HEK293 (cell line): ENCODE measurements around the gene MICAL3.
"Not testable (repeated sequence)": the region's sequence is repeated elsewhere in the genome, so short reads cannot be mapped to it uniquely, and the experiment has no call there.

Experiments
- CTCF ChIA-PET: fragments of 350-600 bp; formaldehyde crosslinking; extraction: SDS; loops from one replicate; lab custom pipeline; 2021; ENCODE audit warnings: antibody characterized with exemption; lab: Yijun Ruan, JAX
- POLR2A ChIA-PET: fragments of 300-600 bp; formaldehyde crosslinking; extraction: SDS; loops from one replicate; lab custom pipeline; 2020; ENCODE audit warnings: antibody characterized with exemption, inconsistent platforms; lab: Yijun Ruan, JAX
- H3K27ac ChIP-seq: fragments of 200-500 bp; sonication (Bioruptor generic); 2 replicates; pipeline ENCODE4 v1.5.1; 2014; ENCODE audit warnings: low read depth, low read length, control low read depth, inconsistent platforms; ENCODE audit errors: extremely low read depth
- H3K36me3 ChIP-seq, 2 experiments: fragments of 200-500 bp in 1 of 2; sonication (Bioruptor generic) in 1 of 2; 1 replicate in 1 of 2; 2 replicates in 1 of 2; pipeline ENCODE4 v1.5.1; 2014 to 2017; ENCODE audit warnings: inconsistent platforms in 2 of 2, low read length in 2 of 2; ENCODE audit not compliant: control insufficient read depth in 2 of 2, insufficient read depth in 1 of 2
- H3K4me1 ChIP-seq: fragments of 200-500 bp; sonication (Bioruptor generic); 2 replicates; pipeline ENCODE4 v1.5.1; 2014; ENCODE audit warnings: mild to moderate bottlenecking, low read length, inconsistent platforms; ENCODE audit not compliant: control insufficient read depth, insufficient read depth
- H3K4me3 ChIP-seq: 2 replicates; pipeline ENCODE4 v1.5.1; 2011; ENCODE audit warnings: low read depth, mild to moderate bottlenecking, control low read depth, low read length, moderate library complexity
- H3K9me3 ChIP-seq: fragments of 200-500 bp; sonication (Bioruptor generic); 2 replicates; pipeline ENCODE4 v1.5.1; 2014; ENCODE audit warnings: low read depth, low read length, inconsistent platforms; ENCODE audit not compliant: control insufficient read depth, insufficient read depth
- SP3 ChIP-seq: fragments of 450-650 bp; formaldehyde crosslinking; IDR thresholded peaks from 2 replicates; pipeline ENCODE4 v1.5.1; 2016; ENCODE audit warnings: missing biosample characterization, missing genetic modification characterization
- ZFP41 ChIP-seq: fragments of 450-650 bp; formaldehyde crosslinking; IDR thresholded peaks from 2 replicates; pipeline ENCODE4 v1.5.1; 2016; ENCODE audit warnings: missing biosample characterization, missing genetic modification characterization, borderline replicate concordance
- ZIC2 ChIP-seq: fragments of 450-650 bp; formaldehyde crosslinking; IDR thresholded peaks from 2 replicates; pipeline ENCODE4 v1.5.1; 2016; ENCODE audit warnings: missing biosample characterization, missing genetic modification characterization
- ZNF112 ChIP-seq: fragments of 450-650 bp; formaldehyde crosslinking; IDR thresholded peaks from 2 replicates; pipeline ENCODE4 v1.5.0; 2017; ENCODE audit warnings: missing biosample characterization, missing genetic modification characterization
- ZNF121 ChIP-seq: fragments of 450-650 bp; formaldehyde crosslinking; IDR thresholded peaks from 2 replicates; pipeline ENCODE4 v1.5.1; 2016; ENCODE audit warnings: missing biosample characterization, missing genetic modification characterization
- ZNF174 ChIP-seq: fragments of 450-650 bp; formaldehyde crosslinking; IDR thresholded peaks from 2 replicates; pipeline ENCODE4 v1.5.0; 2017; ENCODE audit warnings: missing biosample characterization, mild to moderate bottlenecking, missing genetic modification characterization
- ZNF184 ChIP-seq: fragments of 450-650 bp; IDR thresholded peaks from 2 replicates; pipeline ENCODE4 v1.5.1; 2018; ENCODE audit warnings: missing biosample characterization, mild to moderate bottlenecking, missing genetic modification characterization
- ZNF19 ChIP-seq: fragments of 450-650 bp; formaldehyde crosslinking; IDR thresholded peaks from 2 replicates; pipeline ENCODE4; 2016; ENCODE audit warnings: missing biosample characterization, missing genetic modification characterization, low read depth
- ZNF311 ChIP-seq: fragments of 450-650 bp; formaldehyde crosslinking; IDR thresholded peaks from 2 replicates; pipeline ENCODE4 v1.5.1; 2017; ENCODE audit warnings: missing biosample characterization, missing genetic modification characterization, borderline replicate concordance
- ZNF366 ChIP-seq: fragments of 450-650 bp; formaldehyde crosslinking; conservative IDR thresholded peaks from 2 replicates; pipeline ENCODE4 v1.5.1; 2016; ENCODE audit warnings: missing biosample characterization, missing genetic modification characterization
- ZNF529 ChIP-seq: fragments of 450-650 bp; formaldehyde crosslinking; IDR thresholded peaks from 2 replicates; pipeline ENCODE4 v1.5.1; 2017; ENCODE audit warnings: missing genetic modification characterization, missing biosample characterization; ENCODE audit not compliant: insufficient replicate concordance
- ZNF548 ChIP-seq: fragments of 450-650 bp; formaldehyde crosslinking; IDR thresholded peaks from 2 replicates; pipeline ENCODE4 v1.5.1; 2016; ENCODE audit warnings: missing biosample characterization, missing genetic modification characterization
- ZNF555 ChIP-seq: fragments of 450-650 bp; formaldehyde crosslinking; conservative IDR thresholded peaks from 2 replicates; pipeline ENCODE4 v1.5.1; 2017; ENCODE audit warnings: missing biosample characterization, mild to moderate bottlenecking, missing genetic modification characterization, inconsistent platforms
- ZNF629 ChIP-seq: fragments of 450-650 bp; formaldehyde crosslinking; IDR thresholded peaks from 2 replicates; pipeline ENCODE4 v1.5.1; 2017; ENCODE audit warnings: missing biosample characterization, missing genetic modification characterization
- ZNF677 ChIP-seq: fragments of 450-650 bp; IDR thresholded peaks from 2 replicates; pipeline ENCODE4 v1.5.0; 2018; ENCODE audit warnings: missing biosample characterization, mild to moderate bottlenecking, missing genetic modification characterization, moderate library complexity
- TF ChIP-seq, protein P1 (sequence below): fragments of 450-650 bp; formaldehyde crosslinking; IDR thresholded peaks from 2 replicates; pipeline ENCODE4 v1.5.1; 2016; ENCODE audit warnings: missing biosample characterization, missing genetic modification characterization
- TF ChIP-seq, protein P2 (sequence below): fragments of 450-650 bp; formaldehyde crosslinking; IDR thresholded peaks from 2 replicates; pipeline ENCODE4 v1.5.1; 2016; ENCODE audit warnings: missing biosample characterization, missing genetic modification characterization

The MICAL3 gene

DNA sequence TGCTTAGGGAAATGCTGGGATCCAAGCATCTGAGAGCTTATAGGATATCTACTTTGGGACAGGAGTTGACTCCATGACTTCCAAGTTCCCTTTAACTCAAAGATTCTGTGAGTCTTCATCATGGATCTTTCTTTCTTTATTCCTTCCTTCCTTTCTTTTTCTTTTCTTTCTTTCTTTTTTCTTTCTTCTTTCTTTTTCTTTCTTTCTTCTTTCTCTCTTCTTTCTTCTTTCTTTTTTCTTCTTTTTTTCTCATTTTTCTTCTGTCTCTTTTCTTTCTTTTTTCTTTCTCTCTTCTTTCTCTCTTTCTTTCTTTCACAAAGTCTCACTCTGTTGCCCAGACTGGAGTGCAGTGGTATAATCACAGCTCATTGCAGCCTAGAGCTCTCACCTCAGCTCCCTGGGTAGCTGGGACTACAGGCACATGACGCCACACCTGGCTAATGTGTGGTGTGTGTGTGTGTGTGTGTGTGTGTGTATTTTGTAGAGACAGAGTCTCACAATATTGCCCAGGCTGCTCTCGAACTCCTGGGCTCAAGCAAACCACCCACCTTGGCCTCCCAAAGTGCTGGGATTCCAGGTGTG is 5.4 kb upstream of the MICAL3 start:
- CTCF ChIA-PET: interaction anchor here (0.7 to 3.2 kb wide), 2 partner anchors 29 to 46 kb away, joined by 5 to 27 read pairs; partner anchors contain the start of gene PEX26

DNA sequence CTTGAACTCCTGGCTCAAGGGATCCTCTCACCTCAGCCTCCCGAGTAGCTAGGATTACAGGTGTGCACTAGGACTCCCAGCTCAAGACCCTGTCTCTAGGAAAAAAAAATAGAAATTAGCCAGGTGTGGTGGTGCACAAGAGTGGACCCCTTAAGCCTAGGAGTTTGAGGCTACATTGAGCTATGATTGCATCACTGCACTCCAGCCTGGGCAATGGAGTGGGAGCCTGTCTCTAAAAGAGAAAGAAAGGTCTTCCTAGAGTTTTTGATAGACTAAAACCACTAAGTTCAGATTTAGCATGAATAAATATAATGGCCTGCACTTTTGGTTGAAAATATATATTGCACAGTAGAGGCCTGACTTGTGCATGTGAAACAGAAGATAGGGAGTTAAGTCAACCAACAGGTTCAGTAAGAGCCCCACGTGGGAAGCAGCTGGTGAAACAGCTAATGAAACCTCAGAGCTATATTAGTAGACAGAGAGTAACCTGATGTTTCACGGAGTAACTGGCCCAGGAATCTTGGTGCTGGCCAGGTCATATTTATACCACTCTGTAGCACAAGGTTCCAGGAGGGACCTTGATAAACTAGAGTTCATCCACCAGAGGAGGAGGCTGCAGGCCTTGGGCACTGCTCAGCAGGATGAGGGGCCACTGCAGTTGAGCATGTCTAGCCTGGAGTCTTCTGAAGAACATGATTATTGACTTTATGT is 4.6 kb upstream of the MICAL3 start:
- Histone ChIP-seq H3K27ac (no peak overlapping the region), H3K9me3 (no peaks in the 10 kb centered on the region), H3K36me3 (no peaks in the 10 kb centered on the region), H3K4me1 (no peaks in the 10 kb centered on the region; the same call in 1 of the 2 replicates), H3K4me3 (no peak overlapping the region)
- ChIA-PET CTCF (interaction anchor here (0.6 to 3.2 kb wide), 5 partner anchors 27 to 198 kb away, joined by 3 to 27 read pairs (median 5); partner anchors contain the start of gene PEX26), POLR2A (no interaction called here)
- no peak for TF ChIP-seq ZNF555 (tag by site-specific recombination)

More for the DNA sequence above, 5.4 kb upstream of the MICAL3 start:
- TF ChIP-seq ZNF112 (tag by site-specific recombination): no peak
- TF ChIP-seq ZNF366: peak; percentile 81
- TF ChIP-seq ZNF19 (tag by site-specific recombination): no peak
- TF ChIP-seq, protein P1, sequence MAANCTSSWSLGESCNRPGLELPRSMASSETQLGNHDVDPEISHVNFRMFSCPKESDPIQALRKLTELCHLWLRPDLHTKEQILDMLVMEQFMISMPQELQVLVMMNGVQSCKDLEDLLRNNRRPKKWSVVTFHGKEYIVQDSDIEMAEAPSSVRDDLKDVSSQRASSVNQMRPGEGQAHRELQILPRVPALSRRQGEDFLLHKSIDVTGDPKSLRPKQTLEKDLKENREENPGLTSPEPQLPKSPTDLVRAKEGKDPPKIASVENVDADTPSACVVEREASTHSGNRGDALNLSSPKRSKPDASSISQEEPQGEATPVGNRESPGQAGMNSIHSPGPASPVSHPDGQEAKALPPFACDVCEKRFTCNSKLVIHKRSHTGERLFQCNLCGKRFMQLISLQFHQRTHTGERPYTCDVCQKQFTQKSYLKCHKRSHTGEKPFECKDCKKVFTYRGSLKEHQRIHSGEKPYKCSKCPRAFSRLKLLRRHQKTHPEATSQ (tag by site-specific recombination): no peak
- no peak overlapping the region for H3K27ac ChIP-seq
- H3K9me3 ChIP-seq: no peaks in the 10 kb centered on the region
- H3K36me3 ChIP-seq: no peaks in the 10 kb centered on the region
- no peaks in the 10 kb centered on the region; the same call in 1 of the 2 replicates for H3K4me1 ChIP-seq
- POLR2A ChIA-PET: no interaction called here
- H3K4me3 ChIP-seq: no peak overlapping the region

DNA sequence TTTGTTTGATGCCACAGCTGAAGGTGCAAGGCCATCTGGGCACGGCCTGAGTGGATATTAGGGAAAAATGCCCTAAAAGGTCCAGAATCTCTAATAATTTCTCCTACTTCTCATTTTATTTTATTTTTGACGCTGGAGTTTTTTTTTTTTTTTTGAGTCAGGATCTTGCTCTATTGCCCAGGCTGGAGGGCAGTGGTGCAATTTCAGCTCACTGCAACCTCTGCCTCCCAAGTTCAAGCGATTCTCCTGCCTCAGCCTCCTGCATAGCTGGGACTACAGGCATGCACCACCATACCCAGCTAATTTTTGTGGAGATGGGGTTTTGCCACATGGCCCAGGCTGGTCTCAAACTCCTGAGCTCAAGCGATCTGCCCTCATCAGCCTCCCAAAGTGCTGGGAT is 1.5 kb upstream of the MICAL3 start:
- not testable (repeated sequence) for H3K27ac ChIP-seq, H3K4me1 ChIP-seq, H3K9me3 ChIP-seq, H3K36me3 ChIP-seq, H3K4me3 ChIP-seq
- CTCF ChIA-PET: interaction anchor here (0.5 to 5.1 kb wide), 14 partner anchors 8 to 194 kb away, joined by 3 to 48 read pairs (median 4); partner anchors contain the start of gene PEX26
- POLR2A ChIA-PET: interaction anchor here (0.7 to 1.7 kb wide), 4 partner anchors 13 to 52 kb away, joined by 3 to 6 read pairs (median 4); partner anchors contain the start of gene PEX26
- TF ChIP-seq ZNF121 (tag by site-specific recombination): peak; percentile 73

DNA sequence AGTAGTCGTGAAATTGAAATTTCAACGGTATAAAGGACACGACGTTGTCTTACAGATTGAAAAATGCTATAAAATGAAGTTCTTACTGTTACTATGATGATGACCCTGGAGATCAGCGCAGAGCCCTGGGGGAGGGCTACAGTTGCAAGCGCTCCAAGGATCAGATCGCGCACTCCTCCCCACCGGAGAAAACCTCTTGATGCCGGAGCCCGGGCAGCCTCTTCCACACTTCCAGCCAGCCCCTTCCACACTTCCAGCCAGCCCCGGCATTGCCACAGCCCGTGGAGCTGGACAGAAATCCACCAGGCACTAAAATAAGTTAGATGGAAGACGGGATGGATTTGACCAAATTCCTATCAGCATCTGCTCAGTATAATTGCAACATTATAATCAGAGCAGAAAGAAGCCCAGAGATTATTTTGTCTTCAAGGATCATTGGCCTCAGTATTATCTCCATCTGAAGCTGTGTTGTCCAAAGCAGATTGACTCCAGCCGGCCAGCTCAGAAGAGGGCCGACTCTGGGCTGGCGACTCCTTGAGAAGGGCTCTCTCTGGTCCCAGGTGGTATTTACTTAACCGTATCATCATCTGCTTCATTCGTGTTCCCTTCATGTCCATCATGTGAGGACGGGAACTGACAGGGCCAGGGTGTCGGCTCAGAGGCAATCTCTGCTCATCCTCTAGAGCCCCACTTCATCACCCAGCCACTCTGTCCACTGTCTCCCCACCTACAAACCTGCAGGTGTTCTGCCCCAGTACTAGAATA is 777 bp upstream of the MICAL3 start:
- CTCF ChIA-PET: interaction anchor here (0.5 to 5.1 kb wide), 20 partner anchors 9 to 195 kb away, joined by 3 to 48 read pairs (median 4); partner anchors contain the start of gene PEX26
- POLR2A ChIA-PET: interaction anchor here (0.5 to 2.6 kb wide), 5 partner anchors 13 to 107 kb away, joined by 3 to 11 read pairs (median 3); partner anchors contain the start of gene PEX26

More for the DNA sequence above, 777 bp upstream of the MICAL3 start:
- TF ChIP-seq ZNF174 (tag by site-specific recombination): no peak
- TF ChIP-seq ZNF677: no peak
- no peak for TF ChIP-seq ZNF529
- no peak for TF ChIP-seq SP3 (tag by site-specific recombination)
- TF ChIP-seq, protein P2, sequence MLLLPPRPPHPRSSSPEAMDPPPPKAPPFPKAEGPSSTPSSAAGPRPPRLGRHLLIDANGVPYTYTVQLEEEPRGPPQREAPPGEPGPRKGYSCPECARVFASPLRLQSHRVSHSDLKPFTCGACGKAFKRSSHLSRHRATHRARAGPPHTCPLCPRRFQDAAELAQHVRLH: no peak
- TF ChIP-seq ZNF184 (tag by site-specific recombination): no peak
- TF ChIP-seq ZNF311 (tag by site-specific recombination): no peak
- no peak for TF ChIP-seq ZIC2 (tag by site-specific recombination)
- TF ChIP-seq ZNF548 (tag by site-specific recombination): no peak
- no peak for TF ChIP-seq ZNF629 (tag by site-specific recombination)
- TF ChIP-seq ZFP41 (tag by site-specific recombination): no peak
- TF ChIP-seq, all 188 proteins: peak for 0
- no peaks in the 10 kb centered on the region for H3K36me3 ChIP-seq
- no peak overlapping the region for H3K4me3 ChIP-seq
- no peaks in the 10 kb centered on the region for H3K9me3 ChIP-seq
- H3K4me1 ChIP-seq: peaks cover 5% of the 10 kb centered on the region
- H3K27ac ChIP-seq: no peak overlapping the region; the same call in 1 of the 2 replicates
